Progenitor cell of endocrine pancreas (in vitro differentiated cells): ENCODE data around the gene RDX. TPM values are rescaled to one million over a fixed set of nuclear protein-coding genes. Genes with fewer than 3 reads are reported as not detected.

Experiments
- DNase-seq: peaks from one replicate; pipeline ENCODE4 v3.0.0; 2021; ENCODE audit warnings: low spot score; ENCODE audit not compliant: unreplicated experiment
- H3K27ac Mint-ChIP-seq: 2 replicates; pipeline ENCODE4 v1.8.0; 2021; ENCODE audit warnings: mild to moderate bottlenecking, moderate library complexity, mixed read lengths
- H3K27me3 Mint-ChIP-seq: 2 replicates; pipeline ENCODE4 v1.8.0; 2021; ENCODE audit warnings: mixed read lengths
- H3K36me3 Mint-ChIP-seq: 2 replicates; pipeline ENCODE4 v1.8.0; 2022; ENCODE audit warnings: mixed read lengths; ENCODE audit not compliant: insufficient read depth
- H3K4me1 Mint-ChIP-seq: 2 replicates; pipeline ENCODE4 v1.8.0; 2021; ENCODE audit warnings: low read depth, mixed read lengths
- H3K4me3 Mint-ChIP-seq: 2 replicates; pipeline ENCODE4 v1.8.0; 2021; ENCODE audit warnings: low read depth, mild to moderate bottlenecking, moderate library complexity, mixed read lengths
- H3K9me3 Mint-ChIP-seq: 2 replicates; pipeline ENCODE4 v1.8.0; 2021; ENCODE audit warnings: low read depth, mixed read lengths
- CTCF ChIP-seq: fragments of 200-600 bp; sonication (generic); IDR thresholded peaks from one replicate; pipeline ENCODE4 v1.5.0; 2021; ENCODE audit warnings: antibody characterized with exemption, mild to moderate bottlenecking; ENCODE audit not compliant: unreplicated experiment
- total RNA-seq: library from RNA; stranded (reverse); gene quantifications from 2 replicates; pipeline ENCODE4 v1.2.1, GENCODE V29; 2021

Gene RDX
- total RNA-seq, 1 donor from 2014 or later, result 89.6 TPM

- no peak for DNase-seq
- Mint-ChIP-seq H3K27ac (peak overlapping the region; percentile 88), H3K9me3 (no peaks in the 10 kb centered on the region), H3K4me3 (no peak overlapping the region), H3K4me1 (peaks cover 13% of the 10 kb centered on the region), H3K36me3 (no peaks in the 10 kb centered on the region), H3K27me3 (no peaks in the 10 kb centered on the region)
- no peak for TF ChIP-seq CTCF
Measured at GRCh38 chr11:110185121-110185591, 111.3 kb downstream of the RDX start.

GRCh38 chr11:110184456-110184855 is 112.0 kb downstream of the RDX start:
- Mint-ChIP-seq H3K36me3 (no peaks in the 10 kb centered on the region), H3K27ac (no peak overlapping the region)

GRCh38 chr11:110182886-110183285 is 113.5 kb downstream of the RDX start:
- peaks cover 13% of the 10 kb centered on the region for H3K4me1 Mint-ChIP-seq
- DNase-seq, result no peak
- no peaks in the 10 kb centered on the region for H3K9me3 Mint-ChIP-seq
- TF ChIP-seq CTCF, result no peak
- H3K27ac Mint-ChIP-seq, result no peak overlapping the region
- H3K4me3 Mint-ChIP-seq, result no peak overlapping the region
- peaks cover 4% of the 10 kb centered on the region for H3K27me3 Mint-ChIP-seq
- H3K36me3 Mint-ChIP-seq, result no peaks in the 10 kb centered on the region

More at GRCh38 chr11:110184456-110184855, 112.0 kb downstream of the RDX start:
- no peak for TF ChIP-seq CTCF
- H3K4me3 Mint-ChIP-seq, result no peak overlapping the region
- no peaks in the 10 kb centered on the region for H3K27me3 Mint-ChIP-seq
- H3K4me1 Mint-ChIP-seq, result peaks cover 13% of the 10 kb centered on the region
- DNase-seq, result no peak
- no peaks in the 10 kb centered on the region for H3K9me3 Mint-ChIP-seq

- no peaks in the 10 kb centered on the region for H3K36me3 Mint-ChIP-seq
- H3K27ac Mint-ChIP-seq, result no peak overlapping the region
- H3K9me3 Mint-ChIP-seq, result no peaks in the 10 kb centered on the region
- H3K4me1 Mint-ChIP-seq, result peaks cover 3% of the 10 kb centered on the region
- no peak for TF ChIP-seq CTCF
- DNase-seq, result no peak
- no peak overlapping the region for H3K4me3 Mint-ChIP-seq
- H3K27me3 Mint-ChIP-seq, result peaks cover 9% of the 10 kb centered on the region
Measured at GRCh38 chr11:110179064-110179463, 117.3 kb downstream of the RDX start.

GRCh38 chr11:110177086-110177456 is 119.3 kb downstream of the RDX start:
- no peaks in the 10 kb centered on the region for H3K36me3 Mint-ChIP-seq
- no peak overlapping the region for H3K4me3 Mint-ChIP-seq
- no peaks in the 10 kb centered on the region for H3K9me3 Mint-ChIP-seq
- no peak for DNase-seq
- no peak overlapping the region for H3K27ac Mint-ChIP-seq
- H3K27me3 Mint-ChIP-seq, result peaks cover 11% of the 10 kb centered on the region
- no peak for TF ChIP-seq CTCF
- peaks cover 6% of the 10 kb centered on the region for H3K4me1 Mint-ChIP-seq
